HG03575 (cell line): ENCODE measurements around the gene ZNF575.

Experiments used
- ATAC-seq: cut with Tn5 transposase; IDR thresholded peaks from one replicate; pipeline ENCODE4 v1.9.1; 2021; ENCODE audit not compliant: unreplicated experiment, insufficient number of reproducible peaks, low FRiP score; ENCODE audit errors: extremely low read depth

The ZNF575 gene, protein sequence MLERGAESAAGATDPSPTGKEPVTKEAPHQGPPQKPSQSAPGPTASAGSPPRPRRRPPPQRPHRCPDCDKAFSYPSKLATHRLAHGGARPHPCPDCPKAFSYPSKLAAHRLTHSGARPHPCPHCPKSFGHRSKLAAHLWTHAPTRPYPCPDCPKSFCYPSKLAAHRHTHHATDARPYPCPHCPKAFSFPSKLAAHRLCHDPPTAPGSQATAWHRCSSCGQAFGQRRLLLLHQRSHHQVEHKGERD

DNA sequence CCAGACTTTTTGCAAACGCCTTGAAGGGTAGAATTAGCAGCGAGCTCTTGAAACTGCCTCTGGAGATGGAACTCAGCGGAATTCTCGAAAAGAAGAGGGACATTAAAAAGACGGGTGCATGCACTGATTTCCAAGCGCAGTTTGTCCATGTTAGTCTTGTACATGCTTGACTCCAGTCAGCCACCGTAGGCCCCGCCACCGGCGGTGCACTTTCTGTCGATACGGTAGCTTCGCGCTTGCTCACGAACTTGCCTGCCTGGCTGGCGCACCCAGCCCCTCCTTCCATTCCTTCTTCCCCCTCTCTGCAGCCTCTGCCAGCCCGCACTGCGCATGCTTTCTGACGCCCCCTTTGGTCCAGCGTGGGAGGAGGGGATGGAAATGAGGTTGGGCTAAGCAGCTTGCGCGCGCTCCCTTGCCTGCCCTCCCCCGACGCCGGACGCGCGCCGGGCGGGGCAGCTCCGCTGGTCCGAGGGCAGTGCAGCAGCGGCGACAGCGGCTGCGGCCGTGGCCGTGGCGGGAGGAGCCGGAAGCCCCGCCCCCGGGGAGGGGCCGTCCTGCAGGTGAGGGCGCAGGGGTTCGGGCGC is at the start of gene ZNF575:
ZNF575 (plus strand) TSS at position 227 of the 584 bp plus-strand sequence. CDS start 1,235 bp downstream, outside the sequence.
- ATAC-seq, result no peak

DNA sequence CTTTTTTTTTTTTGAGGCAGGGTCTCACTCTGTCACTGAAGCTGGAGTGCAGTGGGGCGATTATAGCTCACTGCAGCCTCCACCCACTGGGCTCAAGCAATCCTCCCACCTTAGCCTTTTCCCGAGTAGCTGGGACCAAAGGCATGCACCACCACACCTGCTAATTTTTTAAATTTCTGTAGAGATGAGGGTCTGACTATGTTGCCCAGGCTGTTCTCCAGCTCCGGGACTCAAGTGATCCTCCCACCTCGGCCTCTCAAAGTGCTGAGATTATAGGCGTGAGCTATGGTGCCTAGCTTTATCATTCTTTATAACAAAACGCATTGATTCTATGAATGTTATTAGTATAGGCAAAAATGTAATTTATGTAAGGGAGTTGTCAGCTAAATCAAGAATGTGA is 49.7 kb upstream of the ZNF575 start:
- no peak for ATAC-seq

- no peak for ATAC-seq
These were observed 47.0 kb upstream of the ZNF575 start for GRCh38 chr19:43485951-43486350.

DNA sequence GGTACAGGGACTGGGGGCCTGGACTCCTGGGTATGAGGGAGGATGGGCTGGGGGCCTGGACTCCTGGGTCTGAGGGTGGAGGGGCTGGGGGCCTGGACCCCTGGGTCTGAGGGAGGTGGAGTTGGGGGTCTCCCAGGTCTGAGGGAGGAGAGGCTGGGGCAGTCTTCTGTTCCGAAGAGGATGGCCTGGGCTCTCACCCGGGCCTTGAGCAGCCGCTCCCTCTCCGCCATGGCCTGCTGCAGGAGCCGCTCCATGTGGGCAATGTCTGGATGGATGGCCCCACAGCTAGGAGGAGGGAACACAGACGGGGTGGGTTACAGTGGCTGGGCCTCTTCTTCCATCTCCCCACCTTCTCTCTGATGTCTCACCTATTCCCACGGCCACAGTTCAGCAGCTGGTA is 46.6 kb upstream of the ZNF575 start:
- no peak for ATAC-seq

- ATAC-seq, result no peak
These were observed 44.8 kb upstream of the ZNF575 start for GRCh38 chr19:43488179-43488578.

GRCh38 chr19:43489310-43489709 is 43.7 kb upstream of the ZNF575 start:
- ATAC-seq, result no peak

- ATAC-seq, result no peak
These were observed 42.9 kb upstream of the ZNF575 start for GRCh38 chr19:43489979-43490599.

DNA sequence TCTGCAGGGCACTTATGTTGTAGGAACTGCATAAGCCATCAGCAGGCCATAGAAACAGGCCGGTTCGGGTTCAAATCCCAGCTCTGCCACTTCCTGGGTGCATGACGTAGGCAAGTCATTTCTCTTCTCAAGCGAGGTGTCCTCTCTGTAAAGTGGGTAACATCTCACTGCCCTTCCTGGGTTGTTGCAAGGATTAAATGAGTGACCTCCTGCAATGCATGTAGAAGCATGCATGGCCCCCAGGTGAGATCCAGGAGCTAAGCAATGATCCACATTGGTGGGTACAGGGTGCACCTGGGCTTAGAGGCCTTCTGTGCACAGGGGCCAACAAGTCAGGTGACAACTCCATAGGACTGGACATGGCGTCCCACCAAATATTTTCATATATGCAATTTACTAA is 42.2 kb upstream of the ZNF575 start:
- no peak for ATAC-seq

- no peak for ATAC-seq
These were observed 37.9 kb upstream of the ZNF575 start for GRCh38 chr19:43495082-43495481.

- ATAC-seq, result no peak
These were observed 36.0 kb upstream of the ZNF575 start for GRCh38 chr19:43496960-43497359.

- ATAC-seq, result no peak
These were observed 34.6 kb upstream of the ZNF575 start for GRCh38 chr19:43498233-43498842.

DNA sequence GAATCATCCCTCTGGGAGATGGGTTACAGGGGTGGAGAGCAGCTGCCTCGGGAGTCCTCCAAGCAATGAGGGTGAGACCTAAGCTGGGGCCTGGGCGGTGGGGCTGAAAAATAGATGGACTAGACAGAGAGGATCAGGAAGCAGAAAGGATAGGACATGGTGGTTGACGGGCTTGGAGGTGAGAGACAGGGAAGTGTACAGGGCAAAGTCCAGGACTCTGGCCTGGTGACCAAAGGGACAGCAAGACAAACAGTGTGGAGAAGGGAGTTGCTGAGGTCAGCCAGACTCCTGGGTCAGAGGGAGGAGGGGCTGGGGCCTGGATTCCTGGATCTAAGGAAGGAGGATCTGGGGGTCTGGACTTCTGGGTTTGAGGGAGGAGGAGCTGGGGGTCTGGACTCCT is 33.9 kb upstream of the ZNF575 start:
- no peak for ATAC-seq

- ATAC-seq, result no peak
These were observed 31.1 kb upstream of the ZNF575 start for GRCh38 chr19:43501661-43502418.

- ATAC-seq, result no peak
These were observed 30.5 kb upstream of the ZNF575 start for GRCh38 chr19:43502419-43502976.

DNA sequence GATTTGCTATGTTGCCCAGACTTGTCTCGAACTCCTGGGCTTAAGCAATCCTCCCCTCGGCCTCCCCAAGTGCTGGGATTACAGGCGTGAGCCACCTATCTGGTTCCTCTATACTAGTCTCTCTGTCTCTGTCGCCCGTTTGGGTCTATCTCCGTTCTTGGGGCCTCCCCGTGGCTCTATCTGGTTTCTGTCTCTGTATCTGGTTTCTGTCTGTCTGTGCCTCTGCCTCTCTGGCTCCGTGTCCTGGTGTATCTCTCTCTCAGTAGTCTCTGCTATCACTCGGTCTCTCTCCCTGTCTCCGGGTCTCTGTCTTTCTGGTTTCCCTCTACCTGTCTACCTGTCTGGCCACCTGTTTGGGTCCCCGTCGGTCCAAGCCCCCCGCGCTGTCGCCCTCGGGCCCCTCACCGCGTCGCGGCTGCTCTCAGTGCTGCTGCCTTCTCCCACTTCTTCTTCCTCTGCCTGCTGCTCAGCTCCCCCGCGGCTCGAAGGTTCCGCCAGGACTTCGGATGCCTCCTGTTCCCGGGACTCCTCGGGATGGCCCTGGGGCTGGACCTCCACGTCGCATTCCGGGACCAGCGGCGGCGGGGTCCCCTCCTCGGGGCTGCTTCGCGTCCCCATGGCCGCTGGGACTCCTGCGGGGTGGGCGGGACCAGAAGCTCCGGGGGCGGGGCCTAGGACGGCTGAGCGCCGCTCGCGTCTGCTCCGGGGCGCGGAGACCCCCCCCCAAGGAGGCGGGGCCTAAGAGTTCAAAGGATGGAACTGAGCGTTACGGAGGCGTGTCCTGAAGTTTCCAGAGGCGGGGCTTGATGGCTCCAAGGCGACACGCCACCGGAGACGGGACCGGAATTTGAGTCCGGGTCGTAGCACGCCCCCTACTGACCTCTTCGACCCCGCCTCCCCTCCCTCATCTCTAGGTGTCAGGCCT is 29.2 kb upstream of the ZNF575 start:
- ATAC-seq, result no peak

DNA sequence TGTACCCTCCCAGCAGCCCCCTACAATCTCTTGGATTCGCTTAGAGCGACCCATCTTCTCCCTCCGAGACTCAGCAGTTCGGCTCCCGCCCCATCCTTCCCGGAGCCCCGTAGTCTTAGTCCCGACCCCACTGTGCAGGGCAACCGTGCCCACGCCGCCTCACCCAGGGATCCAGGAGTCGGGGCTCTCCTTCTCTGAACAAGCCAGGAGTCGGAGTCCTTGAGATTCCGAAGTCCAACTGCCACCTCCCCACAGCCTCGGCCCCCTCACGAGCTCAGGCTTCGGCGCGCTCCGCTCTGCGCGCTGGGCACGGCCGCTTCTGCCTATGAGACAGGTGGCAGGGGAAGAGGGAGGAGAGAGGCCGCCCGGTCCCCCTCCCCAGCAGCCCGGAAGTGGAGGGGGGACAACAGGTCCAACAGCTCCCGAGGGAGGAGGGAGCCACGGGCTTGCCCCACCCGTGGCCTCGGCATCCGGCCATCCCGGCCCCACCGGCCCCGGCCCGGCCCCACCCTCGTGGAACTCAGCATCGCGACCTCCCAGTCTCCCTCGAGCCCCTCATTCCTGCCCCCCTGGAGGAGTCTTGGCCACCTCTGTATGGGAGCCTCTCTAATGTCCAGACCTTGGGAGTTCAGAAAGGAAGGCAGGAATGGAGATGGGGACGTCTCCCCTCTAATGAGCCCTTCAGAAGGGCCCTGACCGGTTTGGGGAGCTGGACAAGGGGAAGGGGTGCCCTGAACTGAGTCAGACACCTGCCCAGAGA is 28.4 kb upstream of the ZNF575 start, which contains the start of gene PHLDB3:
PHLDB3 (minus strand) TSS at position 321 of the 760 bp plus-strand sequence. CDS start 628 bp downstream, outside the sequence.
- no peak for ATAC-seq

- no peak for ATAC-seq
These were observed 27.9 kb upstream of the ZNF575 start for GRCh38 chr19:43505186-43505456.

- ATAC-seq, result no peak
These were observed 27.0 kb upstream of the ZNF575 start for GRCh38 chr19:43505941-43506340.
